Coronary artery (tissue), 2 donors: Measurements from ENCODE around the gene PAOX.
A peak's percentile ranks its signal among the peaks of the same experiment; 100 is the strongest.

Source experiments
- DNase-seq: peaks from one replicate; pipeline ENCODE4 v3.0.0-alpha.2; 2017; ENCODE audit warnings: low spot score
- H3K27ac ChIP-seq, 2 donors: fragments of 200-600 bp; sonication (generic); one replicate each; pipeline ENCODE4 v1.5.1; 2016 to 2019
- H3K4me3 ChIP-seq: fragments of 200-600 bp; sonication (generic); 2 replicates; pipeline ENCODE4 v1.5.1; 2016; ENCODE audit warnings: mild to moderate bottlenecking, moderate library complexity
- CTCF ChIP-seq: fragments of 200-600 bp; sonication (generic); IDR thresholded peaks from one replicate; pipeline ENCODE4 v1.5.1; 2019; ENCODE audit warnings: antibody characterized with exemption

Gene PAOX

GRCh38 chr10:133336577-133337369 lies 42.3 kb upstream of the PAOX start, which contains the start of gene CALY:
TSS of gene CALY (minus strand) at chr10:133336896. CDS start at chr10:133328989, 7,907 bp downstream.
- Histone ChIP-seq H3K4me3 (peak within 1 kb of the TSS; percentile 69), H3K27ac (no peak within 1 kb of the TSS)
- no peak for TF ChIP-seq CTCF
- DNase-seq, result no peak

- H3K4me3 ChIP-seq, result no peak overlapping the region
- TF ChIP-seq CTCF, result no peak
- H3K27ac ChIP-seq, result no peak overlapping the region
- no peak for DNase-seq
Measured at GRCh38 chr10:133337370-133337725, 41.7 kb upstream of the PAOX start.

DNA sequence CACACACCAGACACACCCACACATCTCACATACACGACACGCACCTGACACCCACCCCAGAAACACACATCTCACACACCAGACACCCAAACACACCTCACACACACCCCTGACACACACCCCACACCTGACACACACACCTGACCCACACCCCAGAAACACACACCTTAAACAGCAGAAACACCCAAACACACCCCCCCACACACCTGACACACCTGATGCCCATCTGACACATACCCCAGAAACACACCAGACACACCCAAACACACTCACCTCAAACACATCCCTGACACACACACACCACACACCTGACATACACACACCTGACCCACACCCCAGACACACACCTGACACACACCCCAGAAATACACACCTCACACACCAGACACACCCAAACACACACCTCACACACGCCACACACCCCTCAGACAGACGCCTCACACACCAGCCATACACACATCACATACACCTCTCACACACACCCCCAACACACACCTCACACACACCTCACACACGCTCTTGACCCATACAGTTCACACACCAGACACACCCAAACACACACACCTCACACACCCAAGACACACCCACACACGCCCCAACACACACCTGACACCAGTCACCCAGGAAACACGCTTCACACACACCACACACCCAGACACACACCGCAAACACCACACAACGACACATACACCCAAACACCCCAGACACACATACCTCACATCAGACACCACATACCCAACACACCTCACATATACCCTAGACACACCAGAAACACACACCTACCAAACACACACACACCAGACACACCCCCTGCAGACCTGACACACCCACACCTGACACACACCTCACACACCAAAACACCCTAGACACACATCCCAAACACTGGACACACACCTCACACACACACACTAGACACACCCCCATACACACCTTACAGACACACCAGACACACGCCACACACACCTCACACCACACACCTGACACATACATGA lies 40.7 kb upstream of the PAOX start:
- no peak overlapping the region for H3K4me3 ChIP-seq
- DNase-seq, result no peak
- H3K27ac ChIP-seq, result no peak overlapping the region
- no peak for TF ChIP-seq CTCF

DNA sequence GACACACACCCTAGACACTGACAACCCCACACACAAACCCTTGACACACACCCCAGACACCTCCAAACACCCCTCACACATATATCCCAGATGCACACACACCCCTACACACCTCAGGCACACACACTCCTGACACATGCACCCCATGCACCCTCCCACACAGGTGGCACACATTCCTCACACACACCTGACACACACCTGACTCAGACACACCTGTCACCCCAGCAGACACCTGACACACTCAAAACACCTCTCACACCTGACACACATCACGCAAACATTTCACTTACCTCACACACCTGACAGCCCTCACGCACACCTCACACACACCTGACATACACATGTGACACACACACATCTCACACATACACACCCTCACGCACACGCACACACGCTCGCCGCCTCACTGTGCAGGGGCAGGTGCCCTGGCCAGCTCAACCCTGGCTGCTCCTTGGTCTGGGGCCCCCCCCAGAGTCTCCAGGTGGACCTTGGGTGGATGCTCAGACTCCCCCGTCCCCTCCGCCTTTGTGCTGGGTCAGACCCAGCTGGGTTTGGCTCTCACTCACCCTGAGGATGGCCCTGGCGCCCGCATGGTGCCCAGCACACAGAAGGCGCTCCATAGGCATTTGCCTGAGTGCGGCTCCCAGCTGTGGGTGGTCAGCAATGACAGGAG lies 39.2 kb upstream of the PAOX start:
- no peak overlapping the region for H3K27ac ChIP-seq
- no peak overlapping the region for H3K4me3 ChIP-seq
- TF ChIP-seq CTCF, result no peak
- no peak for DNase-seq

GRCh38 chr10:133341983-133342382 lies 37.1 kb upstream of the PAOX start:
- Histone ChIP-seq H3K27ac (no peak overlapping the region), H3K4me3 (no peak overlapping the region)
- TF ChIP-seq CTCF, result no peak
- no peak for DNase-seq

DNA sequence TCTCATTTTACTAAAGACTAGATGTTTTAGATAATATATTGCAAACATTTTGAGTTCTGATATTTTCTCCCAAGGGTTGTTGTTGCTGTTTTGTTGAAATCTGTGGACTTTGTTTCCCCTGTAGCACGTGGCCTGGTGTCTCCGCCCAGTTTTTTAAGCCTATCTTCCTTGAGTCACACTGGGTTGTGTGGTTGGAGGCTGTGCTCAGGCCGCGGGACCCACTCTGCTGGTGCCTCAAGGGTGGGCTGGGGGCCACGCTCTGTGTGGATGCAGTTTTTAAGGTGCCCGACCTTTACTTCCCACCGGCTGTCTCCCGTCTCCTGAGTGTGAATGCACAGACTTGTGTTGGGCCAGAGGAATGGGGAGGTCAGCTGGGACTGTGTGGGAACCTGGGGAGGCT lies 36.1 kb upstream of the PAOX start:
- no peak overlapping the region for H3K27ac ChIP-seq

More for the DNA sequence above, 36.1 kb upstream of the PAOX start:
- TF ChIP-seq CTCF, result no peak
- no peak overlapping the region for H3K4me3 ChIP-seq
- DNase-seq, result no peak
